Tongue (tissue), 2 donors: ENCODE measurements around the gene HSPB1. TPM values are rescaled to one million over a fixed set of nuclear protein-coding genes. Genes with fewer than 3 reads are reported as not detected.
A peak's percentile ranks its signal among the peaks of the same experiment; 100 is the strongest.
"Not testable (repeated sequence)": the region's sequence is repeated elsewhere in the genome, so short reads cannot be mapped to it uniquely, and the experiment has no call there.

Experiments
- DNase-seq: peaks from one replicate; pipeline ENCODE4 v3.0.0-alpha.2; 2015
- total RNA-seq: library from RNA; depleted of rRNA; stranded (reverse); fragments of >200 nt; gene quantifications from one replicate; pipeline ENCODE4 v1.2.3, GENCODE V29; 2014

The HSPB1 gene
- 326 TPM for total RNA-seq

DNA sequence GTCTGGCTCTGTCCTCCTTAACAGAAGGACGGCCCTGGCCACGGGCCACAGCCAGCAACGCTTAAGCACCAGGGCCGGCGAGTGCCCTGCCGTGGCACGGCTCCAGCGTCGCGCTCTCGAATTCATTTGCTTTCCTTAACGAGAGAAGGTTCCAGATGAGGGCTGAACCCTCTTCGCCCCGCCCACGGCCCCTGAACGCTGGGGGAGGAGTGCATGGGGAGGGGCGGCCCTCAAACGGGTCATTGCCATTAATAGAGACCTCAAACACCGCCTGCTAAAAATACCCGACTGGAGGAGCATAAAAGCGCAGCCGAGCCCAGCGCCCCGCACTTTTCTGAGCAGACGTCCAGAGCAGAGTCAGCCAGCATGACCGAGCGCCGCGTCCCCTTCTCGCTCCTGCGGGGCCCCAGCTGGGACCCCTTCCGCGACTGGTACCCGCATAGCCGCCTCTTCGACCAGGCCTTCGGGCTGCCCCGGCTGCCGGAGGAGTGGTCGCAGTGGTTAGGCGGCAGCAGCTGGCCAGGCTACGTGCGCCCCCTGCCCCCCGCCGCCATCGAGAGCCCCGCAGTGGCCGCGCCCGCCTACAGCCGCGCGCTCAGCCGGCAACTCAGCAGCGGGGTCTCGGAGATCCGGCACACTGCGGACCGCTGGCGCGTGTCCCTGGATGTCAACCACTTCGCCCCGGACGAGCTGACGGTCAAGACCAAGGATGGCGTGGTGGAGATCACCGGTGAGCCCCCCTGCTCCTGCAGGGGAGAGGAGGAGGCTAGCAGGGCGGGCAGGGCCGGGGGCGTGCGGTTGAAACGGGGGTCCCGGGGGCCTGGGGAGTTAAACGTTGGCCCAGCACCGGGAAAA is at the start of gene HSPB1:
Gene HSPB1, plus strand, starts transcription at position 327 of the 855 bp plus-strand sequence. Its CDS starts 40 bp downstream, at position 367.
- DNase-seq: peak; percentile 98

DNA sequence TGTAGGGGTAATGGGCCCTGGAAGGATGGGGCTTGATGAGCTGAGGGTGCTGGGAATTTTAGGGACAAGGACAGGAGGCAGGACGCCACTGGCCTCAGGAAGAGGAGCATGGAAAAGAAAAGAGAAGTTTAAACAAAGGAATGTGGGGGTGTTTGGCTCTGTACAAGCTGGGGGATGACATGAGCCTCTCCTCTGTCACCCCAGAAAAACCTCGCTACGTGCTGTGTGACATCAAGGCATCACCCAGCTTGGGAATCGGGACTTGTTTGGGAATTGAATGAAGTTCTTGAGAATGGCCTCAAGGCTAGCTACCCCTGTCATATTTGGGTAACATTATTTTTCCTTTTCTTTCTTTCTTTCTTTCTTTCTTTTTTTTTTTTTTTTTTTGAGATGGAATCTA is 47.7 kb upstream of the HSPB1 start:
- no peak for DNase-seq

DNA sequence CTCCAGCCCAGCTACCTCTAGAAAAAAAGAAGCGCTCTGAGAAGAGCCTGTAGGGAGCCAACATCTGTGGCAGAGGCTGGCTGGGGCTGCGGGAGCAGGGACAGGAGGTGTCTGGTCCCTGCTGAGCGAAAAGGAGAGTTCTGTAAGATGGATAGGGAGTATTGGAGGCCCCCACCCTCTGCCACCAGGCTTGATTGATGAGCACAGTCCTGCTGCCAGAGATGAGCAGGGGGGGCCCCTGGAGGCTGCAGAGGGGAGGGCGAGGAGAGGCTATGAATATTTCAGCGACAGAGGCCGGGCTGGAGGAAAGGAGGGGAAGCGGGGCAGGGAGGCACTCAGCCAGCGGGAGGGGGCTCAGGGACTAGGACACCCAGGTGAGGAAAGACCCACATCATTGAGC is 44.5 kb upstream of the HSPB1 start:
- DNase-seq: no peak

DNA sequence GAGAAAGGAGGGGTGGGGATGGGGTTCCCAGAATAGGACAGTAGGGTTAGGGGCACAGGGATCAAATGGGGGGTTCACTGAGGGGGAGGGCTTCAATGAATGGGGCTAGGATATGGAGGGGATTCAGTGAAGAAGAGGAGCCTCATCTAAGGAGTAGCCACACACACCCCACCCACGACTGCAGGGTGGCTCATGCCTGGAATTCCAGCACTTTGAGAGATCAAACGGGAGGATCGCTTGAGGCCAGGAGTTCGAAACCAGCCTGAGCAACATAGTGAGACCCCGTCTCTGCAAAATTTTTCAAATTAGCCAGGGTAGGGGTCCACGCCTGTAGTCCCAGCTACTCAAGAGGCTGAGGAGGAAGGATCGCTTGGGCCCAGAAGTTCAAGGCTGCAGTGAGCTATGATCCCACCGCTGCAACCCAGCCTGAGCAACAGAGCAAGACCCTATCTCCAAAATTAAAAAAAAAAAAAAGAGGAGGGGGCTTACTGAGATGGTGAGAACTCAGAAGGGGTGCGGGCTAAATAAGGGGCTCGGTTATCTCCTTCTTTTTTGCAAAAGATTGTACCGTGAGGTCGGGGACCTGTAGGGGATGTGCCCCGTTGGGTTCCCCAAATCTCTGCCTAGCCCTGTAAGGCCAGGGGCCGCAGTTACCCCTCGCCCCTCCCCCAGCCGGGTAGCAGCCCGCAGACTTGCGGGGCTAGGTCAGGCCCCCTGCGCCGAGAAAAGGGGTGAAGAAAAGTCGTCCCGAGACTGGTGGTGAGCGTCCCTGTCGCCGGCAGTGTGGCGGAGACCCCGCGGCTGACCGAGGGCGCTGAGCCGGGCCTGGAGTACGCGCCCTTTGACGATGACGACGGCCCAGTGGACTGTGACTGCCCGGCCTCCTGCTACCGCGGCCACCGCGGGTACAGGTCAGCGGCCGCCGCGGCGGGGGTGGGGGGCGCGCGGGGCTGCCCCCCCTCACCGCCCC is 43.1 kb upstream of the HSPB1 start:
- no peak for DNase-seq

DNA sequence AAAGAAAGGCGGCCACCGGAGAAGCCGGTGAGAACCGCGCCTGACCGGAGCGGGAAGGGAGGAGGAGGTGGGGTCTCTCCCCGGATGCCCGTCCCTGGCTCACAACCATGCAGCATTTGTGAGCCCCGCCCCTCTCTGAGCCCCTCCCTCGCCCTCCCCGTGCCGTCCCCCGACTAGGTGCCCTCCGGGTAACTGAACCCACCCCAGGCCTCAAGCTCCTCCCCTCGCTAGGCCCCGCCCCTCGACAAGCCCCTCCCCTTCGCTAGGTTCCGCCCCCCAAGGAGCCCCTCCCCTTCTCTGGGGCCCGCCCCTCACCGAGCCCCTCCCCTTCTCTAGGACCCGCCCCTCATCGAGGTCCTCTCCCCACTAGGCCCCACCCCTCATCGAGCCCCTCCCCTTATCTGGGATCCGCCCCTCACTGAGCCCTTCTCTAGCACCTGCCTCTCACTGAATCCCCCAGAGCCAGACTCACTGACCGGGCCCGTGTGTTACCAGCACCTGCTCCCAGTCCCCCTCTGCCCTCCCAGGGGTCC is 42.2 kb upstream of the HSPB1 start:
- DNase-seq: no peak

DNA sequence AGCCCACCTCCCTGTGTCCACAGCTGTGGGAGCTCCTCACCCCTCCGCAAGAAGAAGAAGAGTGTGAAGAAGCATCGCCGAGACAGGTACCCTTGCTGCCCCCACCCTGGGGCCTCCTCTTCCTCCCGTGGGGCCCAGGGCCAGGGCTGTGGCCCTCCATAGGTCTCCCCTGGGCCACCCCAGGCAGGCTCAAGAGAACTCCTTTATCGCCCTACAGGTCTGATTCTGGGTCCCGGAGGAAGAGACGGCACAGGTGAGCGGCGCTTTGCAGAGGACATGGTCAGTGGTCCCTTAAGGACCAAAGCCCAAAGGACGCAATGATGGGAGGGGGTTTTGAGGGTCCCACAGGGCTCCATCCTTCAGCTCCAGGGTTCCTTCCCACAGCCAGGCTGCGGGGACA is 41.1 kb upstream of the HSPB1 start:
- DNase-seq: no peak

DNA sequence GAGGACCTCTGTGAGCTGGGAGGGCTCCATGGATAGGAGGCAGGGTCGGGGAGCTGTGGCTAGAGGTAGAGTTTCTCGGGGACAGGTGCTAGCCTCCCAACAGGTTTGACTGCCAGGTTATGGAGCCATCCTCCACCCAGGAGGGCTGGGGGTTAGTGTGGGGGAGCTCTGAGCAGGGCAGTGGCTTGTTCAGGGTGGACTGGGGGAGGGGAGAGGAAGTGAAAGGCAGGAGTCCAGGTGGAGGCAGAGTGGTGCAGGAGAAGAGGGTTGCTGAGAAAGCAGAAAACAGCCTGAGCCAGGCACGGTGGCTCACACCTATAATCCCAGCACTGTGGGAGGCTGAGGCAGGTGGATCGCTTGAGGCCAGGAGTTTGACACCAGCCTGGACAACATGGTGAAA is 40.5 kb upstream of the HSPB1 start:
- no peak for DNase-seq

DNA sequence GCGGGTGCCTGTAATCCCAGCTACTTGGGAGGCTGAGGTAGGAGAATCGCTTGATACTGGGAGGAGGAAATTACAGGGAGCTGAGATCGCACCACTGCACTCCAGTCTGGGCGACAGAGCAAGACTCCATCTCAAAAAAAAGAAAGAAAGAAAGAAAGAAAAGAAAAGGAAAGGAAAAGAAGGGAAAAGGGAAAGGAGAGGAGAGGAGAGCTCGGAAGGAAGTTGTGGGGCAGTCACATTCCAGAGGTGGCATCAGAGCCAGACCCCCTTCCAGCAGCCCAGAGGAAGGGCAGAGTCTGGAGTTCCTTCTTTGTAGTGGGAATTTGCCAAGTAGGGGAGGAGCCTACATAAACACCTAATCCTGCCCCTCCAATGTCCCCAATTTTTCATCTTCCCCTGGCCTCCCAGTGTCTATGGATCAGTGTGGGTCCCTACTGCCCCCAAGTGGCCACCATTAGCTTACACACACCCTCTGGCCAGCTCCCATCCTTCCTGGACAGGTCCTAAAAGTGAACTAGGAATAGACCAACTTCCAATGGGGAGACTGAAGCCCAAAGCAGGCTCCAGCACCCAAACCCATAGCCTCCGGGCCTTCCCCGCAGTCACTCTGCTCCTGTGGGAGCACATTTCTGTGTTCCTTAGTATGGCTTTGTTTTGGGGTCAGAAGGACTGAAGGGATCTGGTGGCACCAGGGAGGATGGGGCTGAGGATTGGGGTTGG is 39.6 kb upstream of the HSPB1 start:
- peak; percentile 60 for DNase-seq

DNA sequence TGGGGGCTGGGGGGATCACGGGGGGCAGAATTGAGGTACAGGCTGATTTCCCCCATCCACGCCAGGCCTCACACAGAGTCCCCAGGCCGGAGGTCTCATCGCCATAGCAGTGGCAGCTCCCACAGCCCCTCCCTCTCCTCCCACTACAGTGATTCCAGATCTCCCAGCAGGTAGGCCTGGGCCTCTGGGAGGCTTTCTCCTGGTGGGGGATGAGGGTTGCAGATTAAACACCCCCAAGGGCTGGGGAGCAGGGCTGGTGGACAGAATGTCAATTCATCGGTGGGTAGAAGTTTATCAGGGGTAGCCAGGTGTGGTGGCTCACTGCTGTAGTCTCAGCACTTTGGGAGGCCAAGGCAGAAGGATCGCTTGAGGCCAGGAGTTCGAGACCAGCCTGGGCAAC is 37.2 kb upstream of the HSPB1 start:
- DNase-seq: no peak

DNA sequence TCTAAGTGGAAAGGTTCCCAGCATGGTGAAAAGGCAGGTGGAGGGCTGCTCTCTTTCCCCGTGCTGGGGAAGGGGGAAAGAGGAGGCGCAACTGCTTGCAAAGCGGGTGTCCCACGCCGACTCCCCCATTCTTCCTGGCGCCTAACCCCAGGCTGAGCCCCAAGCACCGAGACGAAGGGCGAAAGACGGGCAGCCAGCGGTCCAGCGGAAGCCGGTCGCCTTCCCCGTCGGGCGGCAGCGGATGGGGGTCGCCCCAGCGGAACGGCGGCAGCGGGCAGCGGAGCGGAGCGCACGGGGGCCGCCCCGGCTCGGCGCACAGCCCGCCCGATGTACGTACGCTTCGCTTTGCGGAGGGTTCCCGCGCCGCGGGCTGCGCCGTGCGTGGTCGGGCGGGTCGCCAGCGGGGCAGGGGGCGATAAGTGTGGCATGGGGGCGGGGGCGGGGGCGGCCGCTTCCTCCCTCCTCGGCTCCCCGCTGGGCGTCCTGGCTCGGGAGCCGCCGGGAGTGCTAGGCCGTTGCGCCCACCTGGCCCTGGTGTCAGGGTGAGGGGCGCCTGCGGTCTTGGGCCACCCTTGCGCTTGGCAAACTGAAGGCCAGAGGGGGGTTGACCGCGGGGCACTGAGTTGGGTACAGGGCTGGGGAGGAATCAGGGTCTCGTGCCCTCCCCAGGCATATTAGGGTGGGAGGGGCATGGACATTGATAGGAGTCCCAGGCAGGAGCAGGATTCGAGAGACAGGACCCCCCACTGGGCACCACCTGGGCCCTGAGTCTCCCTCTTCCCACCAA is 35.2 kb upstream of the HSPB1 start:
- no peak for DNase-seq

DNA sequence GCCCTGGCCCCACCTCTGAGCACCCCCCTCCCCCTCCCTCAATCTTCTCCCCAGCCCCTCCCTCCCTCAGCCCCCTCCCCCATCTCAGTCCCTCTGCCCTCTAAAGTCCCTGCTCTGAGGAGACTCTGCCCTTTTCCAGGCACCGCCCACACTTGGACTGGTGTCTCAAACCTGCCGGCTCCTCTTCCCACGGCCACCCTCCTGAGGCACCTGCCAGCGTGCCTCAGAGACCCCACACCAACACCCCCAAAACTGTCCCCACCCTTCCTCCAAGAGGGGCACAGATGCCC is 34.6 kb upstream of the HSPB1 start:
- no peak for DNase-seq

DNA sequence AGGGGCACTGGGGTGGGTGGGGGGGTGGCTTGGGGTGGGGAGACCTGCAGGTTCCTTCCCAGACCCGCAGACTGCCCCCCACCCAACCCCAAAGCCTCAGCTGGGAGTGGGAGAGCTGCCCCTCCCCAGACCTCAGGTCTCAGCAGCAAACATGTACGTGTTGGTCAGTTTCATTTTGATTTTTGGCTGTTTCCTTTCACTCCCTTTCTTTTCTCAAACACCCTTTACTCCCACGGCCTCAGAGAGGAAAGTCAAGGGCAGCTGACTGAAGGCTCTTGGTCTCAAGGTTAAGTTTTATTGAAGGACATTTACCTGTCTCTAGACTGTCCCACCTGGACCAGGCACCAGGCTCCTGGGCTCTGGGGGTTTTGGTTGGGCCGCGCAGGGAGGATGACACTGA is 34.1 kb upstream of the HSPB1 start:
- DNase-seq: no peak

DNA sequence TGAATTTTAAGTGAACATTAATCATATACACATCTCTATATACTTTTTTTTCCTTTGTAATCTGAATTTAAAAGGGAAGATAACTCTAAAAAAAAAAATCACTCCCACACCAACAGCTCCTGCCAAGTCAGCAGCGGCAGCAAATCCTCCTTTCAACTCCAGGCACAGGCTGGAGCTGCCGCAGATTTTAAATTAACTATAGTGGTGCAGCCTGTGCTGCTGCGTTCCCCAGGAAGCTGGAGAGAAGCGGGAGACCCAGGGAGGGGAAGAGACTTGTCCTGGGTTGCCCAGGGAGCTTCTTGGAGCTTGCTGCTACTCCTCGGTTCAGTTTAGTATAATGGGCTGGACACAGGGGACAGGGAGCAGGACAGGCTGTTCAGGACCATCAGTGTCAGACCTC is 32.6 kb upstream of the HSPB1 start:
- no peak for DNase-seq

DNA sequence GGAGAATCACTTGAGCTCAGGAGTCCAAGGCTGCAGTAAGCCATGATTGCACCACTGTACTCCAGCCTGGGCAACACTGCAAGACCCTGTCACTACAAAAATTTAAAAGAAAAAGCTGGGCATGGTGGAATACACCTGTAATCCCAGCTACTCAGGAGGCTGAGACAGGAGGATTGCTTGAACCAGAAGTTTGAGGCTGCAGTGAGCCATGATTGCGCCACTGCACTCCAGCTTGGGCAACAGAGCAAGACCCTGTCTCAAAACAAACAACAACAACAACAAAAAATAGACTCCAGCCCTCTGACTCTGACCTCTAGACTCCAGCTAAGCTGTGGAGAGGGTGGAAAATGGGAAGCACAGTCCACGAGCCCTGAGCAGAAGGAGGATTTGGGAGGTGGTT is 31.1 kb upstream of the HSPB1 start:
- DNase-seq: not testable (repeated sequence)

DNA sequence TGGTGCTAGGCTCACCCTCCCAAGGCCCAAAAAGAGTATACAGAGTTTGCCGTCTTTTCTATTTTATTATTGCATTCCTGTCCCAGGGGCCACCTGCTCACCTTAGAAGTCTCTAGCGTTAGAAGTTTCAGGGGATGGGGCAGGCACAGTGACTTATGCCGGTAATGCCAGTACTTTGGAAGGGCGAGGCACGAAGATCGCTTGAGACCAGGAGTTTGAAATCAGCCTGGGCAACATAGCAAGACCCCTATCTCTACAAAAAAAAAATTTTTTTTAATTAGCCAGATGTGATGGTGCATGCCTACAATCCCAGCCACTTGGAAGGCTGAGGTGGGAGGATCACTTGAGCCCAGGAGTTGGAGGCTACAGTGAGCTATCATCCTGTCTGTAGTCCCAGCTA is 30.3 kb upstream of the HSPB1 start:
- DNase-seq: no peak

DNA sequence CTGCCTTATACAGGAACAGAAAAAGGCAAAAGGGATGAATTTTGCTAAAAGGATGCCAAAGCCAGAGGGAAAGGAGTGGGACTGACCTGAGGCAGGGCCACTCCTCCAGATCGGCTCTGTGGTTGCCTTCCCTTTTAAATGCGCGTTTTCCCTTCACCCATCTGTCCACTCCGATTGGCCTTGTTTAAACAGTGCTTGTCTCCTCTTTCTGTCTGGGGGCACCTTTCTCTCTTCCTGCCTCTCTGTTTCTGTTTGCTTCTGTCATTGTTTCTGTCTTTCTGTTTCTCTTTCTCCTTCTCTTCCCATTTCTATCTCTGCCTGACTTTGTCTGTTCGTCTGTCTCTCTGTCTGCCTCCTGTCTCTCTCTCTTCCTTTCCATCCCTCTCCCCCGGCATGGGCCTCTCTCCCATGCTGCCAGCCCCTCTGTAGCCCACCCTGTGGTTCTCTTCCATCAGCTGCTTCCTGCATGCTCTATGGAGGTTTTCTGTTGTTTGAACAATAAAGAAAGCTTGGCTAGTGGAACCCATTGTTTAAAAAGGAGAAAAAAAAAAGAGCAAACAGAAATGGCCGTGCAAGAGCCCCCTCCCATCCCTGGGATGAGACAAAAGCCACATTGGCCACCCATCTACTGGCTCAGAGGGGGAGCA is 29.5 kb upstream of the HSPB1 start:
- DNase-seq: no peak

DNA sequence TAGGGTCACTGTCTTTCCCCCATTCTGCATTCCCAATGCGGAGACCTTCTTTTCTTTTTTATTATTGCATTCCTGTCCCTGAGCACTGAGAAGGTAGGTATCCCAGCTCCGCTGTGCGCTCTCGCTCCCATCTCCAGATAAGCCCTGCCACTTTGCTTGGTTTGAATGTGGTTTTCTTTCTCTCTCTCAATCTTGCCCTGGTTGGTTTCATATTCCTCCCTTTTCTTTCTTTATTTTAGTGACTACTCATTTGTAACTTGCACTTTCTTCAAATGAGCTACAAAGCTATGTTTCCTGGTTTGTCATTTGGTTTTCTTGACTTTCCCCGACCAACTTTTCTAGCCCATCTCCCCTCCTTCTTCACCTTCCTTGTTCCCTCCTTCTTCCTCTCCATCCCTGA is 29.0 kb upstream of the HSPB1 start:
- DNase-seq: no peak

DNA sequence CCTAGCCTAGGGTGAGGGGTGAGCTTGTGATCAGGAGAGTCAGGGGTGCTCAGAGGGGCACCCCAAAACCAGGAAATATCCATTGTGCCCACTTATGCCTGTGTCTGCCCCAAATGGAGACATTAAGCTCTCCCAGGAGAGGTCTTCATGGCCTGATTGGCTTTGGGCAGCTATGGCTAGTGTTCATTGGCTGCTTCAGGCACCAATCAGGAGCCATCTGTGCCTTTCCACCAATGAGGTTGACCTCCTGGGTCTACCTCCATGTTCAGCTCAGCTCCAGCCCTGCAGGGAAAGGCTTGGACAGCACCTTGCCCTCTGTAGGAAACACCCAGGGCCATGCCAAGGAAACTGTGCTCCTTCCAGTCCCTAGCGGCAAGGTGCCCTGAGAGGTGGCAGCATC is 23.9 kb upstream of the HSPB1 start:
- DNase-seq: no peak

DNA sequence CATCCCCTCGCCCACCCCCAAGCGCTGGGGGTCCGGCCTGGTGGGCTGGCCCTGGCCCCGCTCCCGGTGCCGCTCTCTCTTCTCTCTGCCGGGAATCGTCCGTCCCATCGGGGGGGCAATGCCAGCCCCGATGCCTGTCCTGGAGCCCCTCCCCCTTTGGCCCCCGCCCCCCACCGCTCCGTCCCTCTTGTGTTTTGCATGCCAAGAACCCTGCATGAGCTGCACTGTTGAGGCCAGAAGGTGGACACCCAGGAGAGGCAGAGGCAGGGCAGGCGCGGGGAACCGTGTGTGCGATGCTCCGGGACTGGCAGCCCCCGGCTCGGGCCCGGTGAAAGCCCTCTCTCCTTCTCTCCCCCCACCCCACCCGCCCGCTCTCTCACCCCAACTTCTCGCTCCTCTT is 22.1 kb upstream of the HSPB1 start:
- DNase-seq: no peak

DNA sequence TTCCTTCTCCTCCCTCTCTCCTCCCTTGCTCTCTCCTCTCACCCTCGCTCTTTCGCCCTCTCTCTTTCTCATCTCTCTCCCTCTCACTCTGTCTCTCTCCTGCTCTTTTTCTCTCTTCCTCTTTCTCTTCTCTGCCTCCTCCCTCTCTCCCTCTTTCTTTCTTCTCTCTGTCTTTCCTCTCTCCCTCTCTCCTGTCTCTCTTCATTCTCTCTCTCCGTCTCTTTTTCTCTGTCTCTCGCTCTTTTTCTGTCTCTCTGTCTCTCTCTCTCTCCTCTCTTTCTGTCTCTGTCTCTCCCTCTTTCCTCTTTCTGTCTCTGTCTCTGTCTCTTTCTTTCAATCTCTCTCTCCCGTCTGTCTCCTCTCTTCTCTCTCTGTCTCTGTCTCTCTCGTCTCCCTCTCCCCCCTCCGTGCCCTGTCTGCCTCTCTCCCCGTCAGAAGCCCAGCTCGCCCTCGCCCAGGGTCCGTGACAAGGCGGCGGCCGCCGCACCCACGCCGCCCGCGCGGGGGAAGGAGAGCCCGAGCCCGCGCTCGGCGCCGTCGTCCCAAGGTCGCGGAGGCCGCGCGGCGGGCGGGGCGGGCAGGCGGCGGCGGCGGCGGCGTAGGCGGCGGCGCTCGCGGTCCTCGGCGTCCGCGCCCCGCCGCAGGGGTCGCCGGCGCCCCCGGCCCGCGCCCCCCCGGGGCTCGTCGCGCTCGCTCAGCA is 21.3 kb upstream of the HSPB1 start:
- DNase-seq: no peak
